Measurements from ENCODE around the gene PDF.

Gene PDF

DNA sequence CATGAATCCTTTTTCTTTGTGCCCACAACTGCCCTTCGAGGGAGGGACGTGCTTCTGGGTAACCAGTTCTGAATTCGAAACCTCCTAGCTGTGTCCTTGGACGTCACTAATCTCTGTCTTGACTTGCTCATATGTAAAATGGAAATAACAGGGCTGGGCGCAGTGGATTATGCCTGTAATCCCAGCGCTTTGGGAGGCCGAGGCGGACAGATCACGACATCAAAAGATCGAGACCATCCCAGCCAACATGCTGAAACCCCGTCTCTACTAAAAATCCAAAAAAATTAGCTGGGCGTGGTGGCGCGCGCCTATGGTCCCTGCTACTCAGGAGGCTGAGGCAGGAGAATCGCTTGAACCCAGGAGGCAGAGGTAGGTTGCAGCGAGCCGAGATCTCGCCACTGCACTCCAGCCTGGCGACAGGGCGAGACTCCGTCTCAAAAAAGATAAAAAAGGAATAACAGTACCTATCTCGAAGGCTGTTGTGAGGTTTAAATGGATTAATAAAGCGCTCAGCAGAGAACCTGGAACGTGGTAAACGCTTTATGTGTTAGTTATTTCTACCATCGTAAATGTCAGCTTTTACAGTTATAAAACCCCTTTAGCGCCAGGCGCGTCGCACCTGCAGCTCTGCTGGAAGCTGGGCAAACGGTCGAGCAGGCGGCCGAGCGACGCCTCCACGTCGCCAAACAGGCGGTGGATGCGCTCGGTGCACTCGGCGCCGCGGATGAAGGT lies 8.3 kb upstream of the PDF start:
- peak in 1 of 2 experiments; percentile 46 for DNase-seq

- no peak for DNase-seq
Measured at GRCh38 chr16:69334696-69335095, 4.3 kb upstream of the PDF start.

GRCh38 chr16:69329369-69330285 lies 761 bp downstream of the PDF start:
- DNase-seq, result no peak

- DNase-seq, result peak in 1 of 2 experiments; percentile 15
Measured at GRCh38 chr16:69328854-69329316, 1.5 kb downstream of the PDF start.

- DNase-seq, result no peak
Measured at GRCh38 chr16:69327585-69328310, 2.6 kb downstream of the PDF start.

GRCh38 chr16:69326172-69326873 lies 4.1 kb downstream of the PDF start:
- no peak for DNase-seq

DNA sequence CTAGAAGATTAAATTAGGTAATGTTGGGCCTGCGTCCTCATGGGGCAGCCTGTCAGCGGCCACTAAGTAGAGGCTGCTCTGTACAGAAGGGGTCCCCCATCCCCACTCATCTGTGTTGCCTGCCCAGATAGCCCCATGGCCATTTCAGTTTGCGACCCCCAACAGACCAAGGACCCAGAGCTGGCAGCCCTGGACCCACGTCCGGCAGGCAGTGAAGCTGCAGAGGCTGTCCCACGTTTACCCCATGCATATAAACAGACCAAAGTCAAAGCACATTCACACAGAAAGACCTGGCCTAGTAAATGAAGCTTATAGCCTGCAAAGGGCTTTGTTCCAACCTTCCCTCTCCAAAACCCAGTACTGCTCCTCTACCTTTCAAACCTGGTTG lies 4.6 kb downstream of the PDF start:
- DNase-seq, result no peak

DNA sequence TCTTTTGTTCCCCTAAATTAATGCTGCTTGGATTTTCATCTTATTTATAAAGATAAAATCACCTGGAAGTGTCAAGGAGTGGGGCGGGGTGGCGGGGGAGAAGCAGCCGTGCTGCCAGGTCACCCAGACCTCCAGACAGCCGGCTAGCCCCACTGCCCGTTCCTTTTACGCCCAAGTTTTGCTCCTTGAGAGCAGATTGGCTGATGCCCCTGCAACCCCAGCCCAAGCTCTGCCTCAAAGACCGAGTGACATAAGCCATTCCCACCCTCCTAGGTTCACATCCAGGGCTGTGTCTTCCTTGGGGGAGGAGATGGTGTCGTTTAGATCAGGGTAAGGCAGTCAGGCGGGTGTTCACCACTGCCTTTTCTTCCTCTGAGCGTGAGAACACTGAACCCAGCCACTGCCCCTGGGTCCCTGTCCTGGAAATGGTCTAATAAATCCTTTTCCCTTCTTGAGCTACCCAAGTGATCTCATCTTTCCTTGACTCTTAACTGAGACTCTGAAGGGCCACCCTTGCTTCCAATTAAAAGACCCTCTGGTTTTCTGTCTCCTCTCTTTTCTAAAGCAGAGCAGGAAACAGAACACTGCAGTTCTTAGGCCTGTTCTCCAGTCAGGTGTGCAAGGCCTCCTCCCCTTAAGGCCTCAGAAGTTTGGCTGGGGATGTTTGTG lies 5.7 kb downstream of the PDF start:
- DNase-seq, result no peak

DNA sequence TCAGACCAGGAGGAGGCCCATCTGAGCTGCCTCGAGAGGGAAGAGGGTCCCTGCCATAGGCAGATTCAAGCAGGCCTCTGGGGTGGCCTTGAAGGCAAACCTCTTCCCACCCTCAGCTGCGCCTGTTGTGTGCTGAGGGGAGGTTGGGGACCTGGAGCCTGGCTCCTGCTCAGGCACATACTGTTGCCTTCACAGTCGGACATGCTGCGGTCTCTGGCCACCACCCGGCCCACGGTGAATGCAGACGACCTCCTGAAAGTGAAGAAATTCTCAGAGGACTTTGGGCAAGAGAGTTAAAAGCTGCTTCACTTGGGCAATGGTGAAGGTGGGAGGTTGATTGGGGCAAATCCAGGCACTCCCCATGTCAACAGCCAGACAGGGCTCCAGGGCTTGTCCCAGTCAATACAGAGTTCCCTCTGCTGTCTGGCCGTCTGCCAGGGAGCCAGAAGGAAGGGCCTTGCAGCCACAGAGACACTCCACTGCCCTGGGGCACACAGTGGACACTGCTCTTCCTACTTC lies 6.3 kb downstream of the PDF start:
- DNase-seq, result peak in 1 of 2 experiments; percentile 28

DNA sequence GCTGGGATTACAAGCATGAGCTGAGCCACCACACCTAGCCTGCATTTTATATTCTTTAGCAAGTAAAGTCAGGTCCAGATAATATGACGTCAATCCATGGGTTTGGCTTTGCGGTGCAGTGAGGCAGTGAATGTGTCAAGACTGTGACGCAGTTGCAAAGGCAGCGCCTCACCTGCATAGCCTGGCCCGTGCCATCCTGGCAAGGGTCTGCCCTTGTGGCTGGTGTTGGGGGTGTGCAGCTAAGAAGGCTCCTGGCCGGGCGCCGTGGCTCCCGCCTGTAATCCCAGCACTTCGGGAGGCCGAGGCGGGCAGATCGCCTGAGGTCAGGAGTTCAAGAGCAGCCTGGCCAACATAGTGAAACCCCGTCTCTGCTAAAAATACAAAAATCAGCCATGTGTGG lies 7.0 kb downstream of the PDF start:
- no peak for DNase-seq

- no peak for DNase-seq
Measured at GRCh38 chr16:69322343-69322742, 8.0 kb downstream of the PDF start.

DNA sequence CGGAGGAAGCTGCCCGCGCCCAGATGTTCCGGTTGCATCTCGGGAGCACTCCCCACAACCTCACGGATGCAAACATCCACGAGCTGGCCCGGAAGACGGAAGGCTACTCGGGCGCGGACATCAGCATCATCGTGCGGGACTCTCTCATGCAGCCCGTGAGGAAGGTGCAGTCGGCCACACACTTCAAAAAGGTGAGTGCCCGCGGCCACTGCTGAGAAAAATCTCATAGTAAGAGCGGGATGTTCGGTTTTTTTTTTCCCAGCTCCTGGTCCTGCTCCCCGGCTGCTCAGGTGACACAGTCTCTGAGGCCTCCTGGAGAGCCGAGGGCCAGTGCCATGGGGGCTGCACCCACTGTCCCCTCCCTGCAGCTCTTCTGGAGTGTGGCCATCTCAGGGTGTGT lies 9.3 kb downstream of the PDF start:
- DNase-seq, result no peak

- DNase-seq, result no peak
Measured at GRCh38 chr16:69320740-69321073, 9.7 kb downstream of the PDF start.

GRCh38 chr16:69319826-69320739 lies 10.3 kb downstream of the PDF start:
- DNase-seq, result no peak

GRCh38 chr16:69319381-69319780 lies 11.0 kb downstream of the PDF start:
- no peak for DNase-seq

DNA sequence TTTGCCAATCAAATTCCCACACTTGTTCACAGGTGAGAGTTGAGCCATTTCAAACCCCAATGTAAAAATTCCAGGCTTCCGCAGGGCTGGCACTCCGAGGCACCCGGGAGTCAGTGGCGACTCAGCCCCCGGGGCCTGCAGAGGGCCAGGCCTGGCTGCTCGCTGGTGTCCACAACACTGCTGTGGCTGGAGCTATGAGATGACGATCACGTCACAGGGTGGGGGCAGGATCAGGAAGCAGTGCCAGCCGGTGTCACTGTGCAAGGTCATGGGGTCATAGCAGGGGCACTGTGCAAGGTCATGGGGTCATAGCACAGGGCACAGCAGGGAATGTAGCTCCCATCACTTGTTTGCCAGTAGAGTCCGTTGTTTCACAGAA lies 11.5 kb downstream of the PDF start:
- no peak for DNase-seq

GRCh38 chr16:69318177-69318910 lies 12.0 kb downstream of the PDF start:
- DNase-seq, result no peak

DNA sequence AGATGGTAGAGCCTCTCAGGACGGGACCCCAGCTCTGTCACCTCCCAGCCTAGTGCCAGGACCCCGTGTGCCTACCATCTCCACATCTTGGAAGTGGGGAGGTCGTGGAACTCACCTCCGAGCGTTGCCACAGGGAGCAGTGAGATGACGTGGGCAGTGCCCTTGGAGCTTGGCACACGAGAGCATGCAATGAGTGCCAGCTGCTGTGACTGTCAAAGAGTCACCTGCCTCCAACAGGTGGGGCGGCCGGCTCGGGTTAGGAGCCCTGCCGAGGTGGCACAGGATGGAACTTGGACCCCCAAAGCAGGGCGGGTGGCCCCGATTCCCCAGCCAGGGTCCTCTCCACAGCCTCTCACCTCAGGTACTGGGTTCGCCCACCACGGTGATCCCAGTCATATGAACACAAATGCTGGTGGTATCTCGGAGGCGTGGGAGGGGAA lies 13.8 kb downstream of the PDF start:
- DNase-seq, result no peak

DNA sequence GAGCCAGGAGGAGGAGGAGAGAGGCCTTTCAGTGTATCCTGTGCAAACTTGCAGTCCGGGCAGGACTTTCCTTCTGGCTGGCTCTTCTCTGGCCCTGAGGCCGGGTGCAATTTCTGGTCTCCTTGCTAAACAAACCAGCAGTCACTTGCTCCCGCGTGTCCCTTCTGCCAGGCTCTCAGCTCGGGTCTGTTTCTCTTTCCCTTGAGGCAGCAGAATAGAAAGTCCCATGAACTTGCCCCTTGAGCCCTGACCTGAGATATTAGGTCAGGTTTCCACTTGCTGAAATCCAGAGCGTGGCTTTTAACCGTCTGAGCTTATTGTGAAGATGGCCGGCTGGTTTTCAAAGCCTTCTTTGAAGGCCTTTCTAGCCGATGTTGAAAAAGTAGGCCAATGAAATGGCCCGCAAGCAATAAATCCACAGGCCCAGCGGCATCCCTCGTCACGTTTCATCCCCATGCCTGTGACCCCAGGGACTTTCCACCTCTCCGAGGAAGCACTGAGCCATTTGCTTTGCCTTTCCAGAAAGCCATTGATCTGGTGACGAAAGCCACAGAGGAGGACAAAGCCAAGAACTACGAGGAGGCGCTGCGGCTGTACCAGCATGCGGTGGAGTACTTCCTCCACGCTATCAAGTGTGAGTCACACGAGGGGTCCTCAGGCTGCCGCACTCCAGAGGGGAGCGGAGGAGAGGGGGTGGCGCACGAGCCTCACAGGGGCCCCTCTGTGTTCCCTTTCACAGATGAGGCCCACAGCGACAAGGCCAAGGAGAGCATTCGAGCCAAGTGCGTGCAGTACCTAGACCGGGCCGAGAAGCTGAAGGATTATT lies 14.7 kb downstream of the PDF start:
- no peak for DNase-seq
